SU-DHL-6 (cell line): ENCODE results near the gene FBXO24.
"Not testable (repeated sequence)": the region's sequence is repeated elsewhere in the genome, so short reads cannot be mapped to it uniquely, and the experiment has no call there.

Source experiments
- H2AFZ ChIP-seq: fragments of 200-600 bp; sonication (generic); 2 replicates; pipeline ENCODE4 v1.6.1; 2014; ENCODE audit warnings: low read depth, mild to moderate bottlenecking, moderate library complexity, mixed read lengths, antibody characterized with exemption, low read length; ENCODE audit not compliant: severe bottlenecking
- H3F3A ChIP-seq: fragments of 200-600 bp; shearing (Covaris generic); 2 replicates; pipeline ENCODE4 v1.6.0; 2016; ENCODE audit warnings: antibody characterized with exemption, mild to moderate bottlenecking; ENCODE audit not compliant: insufficient read depth
- H3K27ac ChIP-seq: fragments of 200-600 bp; sonication (generic); 2 replicates; pipeline ENCODE4 v1.5.1; 2016; ENCODE audit warnings: low read depth, mild to moderate bottlenecking, low read length, moderate library complexity, mixed read lengths
- H3K27me3 ChIP-seq: fragments of 200-600 bp; sonication (generic), shearing (Covaris generic); 2 replicates; pipeline ENCODE4 v1.6.0; 2014; ENCODE audit warnings: mild to moderate bottlenecking, low read length
- H3K36me3 ChIP-seq: fragments of 200-600 bp; sonication (generic); 2 replicates; pipeline ENCODE4 v1.6.1; 2014; ENCODE audit warnings: mild to moderate bottlenecking, low read length, mixed read lengths
- H3K4me2 ChIP-seq: fragments of 300-600, 200-600 bp; shearing (Covaris generic), sonication (generic); 2 replicates; pipeline ENCODE4 v1.6.0; 2014; ENCODE audit warnings: low read length, low read depth, mild to moderate bottlenecking; ENCODE audit not compliant: poor library complexity, severe bottlenecking
- H3K4me3 ChIP-seq: fragments of 200-600 bp; sonication (generic); 2 replicates; pipeline ENCODE4 v1.5.1; 2014; ENCODE audit warnings: antibody characterized with exemption, low read length, mild to moderate bottlenecking, mixed read lengths; ENCODE audit not compliant: insufficient read depth, poor library complexity, severe bottlenecking
- H3K79me2 ChIP-seq: fragments of 200-600 bp; sonication (generic); 2 replicates; pipeline ENCODE4 v1.6.1; 2014; ENCODE audit warnings: mild to moderate bottlenecking, low read length, moderate library complexity; ENCODE audit not compliant: insufficient read depth
- H3K9ac ChIP-seq: fragments of 200-600 bp; sonication (generic); 2 replicates; pipeline ENCODE4 v1.7.0; 2014; ENCODE audit warnings: mild to moderate bottlenecking, low read length
- H3K9me2 ChIP-seq: fragments of 200-600 bp; sonication (generic); replicated peaks from 2 replicates; pipeline ENCODE4 v1.6.1; 2014; ENCODE audit warnings: low read length; ENCODE audit not compliant: insufficient read depth
- H3K9me3 ChIP-seq: fragments of 200-600 bp; sonication (generic); 2 replicates; pipeline ENCODE4 v1.6.1; 2014; ENCODE audit warnings: low read length, mixed read lengths; ENCODE audit not compliant: insufficient read depth
- H4K20me1 ChIP-seq: fragments of 200-600 bp; sonication (generic); 2 replicates; pipeline ENCODE4 v1.6.1; 2014; ENCODE audit warnings: low read depth, mild to moderate bottlenecking, antibody characterized with exemption, low read length, moderate library complexity, mixed read lengths
- CTCF ChIP-seq: fragments of 200-600 bp; sonication (generic); IDR thresholded peaks from one replicate; pipeline ENCODE4 v1.5.1; 2017; ENCODE audit warnings: antibody characterized with exemption, mild to moderate bottlenecking, low read length, moderate library complexity; ENCODE audit not compliant: insufficient read depth, poor library complexity, severe bottlenecking
- EZH2phosphoT487 ChIP-seq: fragments of 200-600 bp; sonication (generic), shearing (Covaris generic); conservative IDR thresholded peaks from 2 replicates; pipeline ENCODE4 v1.6.1; 2018; ENCODE audit warnings: mild to moderate bottlenecking, antibody characterized with exemption, low read length, moderate library complexity, mixed read lengths

FBXO24 gene

GRCh38 chr7:100547872-100548271 lies 38.3 kb upstream of the FBXO24 start:
- Histone ChIP-seq H3K36me3 (no peaks in the 10 kb centered on the region), H3K4me2 (no peak overlapping the region), H3K9ac (no peak overlapping the region)

DNA sequence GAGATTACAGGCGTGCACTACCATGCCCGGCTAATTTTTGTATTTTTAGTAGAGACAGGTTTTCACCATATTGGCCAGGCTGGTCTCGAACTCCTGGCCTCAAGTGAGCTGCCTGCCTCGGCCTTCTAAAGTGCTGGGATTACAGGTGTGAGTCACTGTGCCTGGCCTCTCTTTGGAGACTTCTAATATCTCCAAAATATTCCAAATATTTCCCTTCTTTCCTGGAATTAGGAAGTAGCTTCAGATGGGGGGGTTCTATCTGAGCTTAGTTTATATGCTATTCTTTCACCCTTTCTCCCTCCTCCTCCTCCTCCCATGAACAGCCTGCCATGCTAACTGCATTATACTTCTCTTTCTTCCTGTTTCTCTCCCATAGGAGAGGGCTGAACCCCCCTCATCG lies 37.7 kb upstream of the FBXO24 start:
- H3K4me2 ChIP-seq, H3K36me3 ChIP-seq, H3K27me3 ChIP-seq, H3K9me3 ChIP-seq, H3K9me2 ChIP-seq, H3K27ac ChIP-seq, H3K4me3 ChIP-seq, H3K79me2 ChIP-seq, H3F3A ChIP-seq, H4K20me1 ChIP-seq, H3K9ac ChIP-seq, H2AFZ ChIP-seq: not testable (repeated sequence)

More at GRCh38 chr7:100547872-100548271, 38.3 kb upstream of the FBXO24 start:
- TF ChIP-seq CTCF (no peak), EZH2phosphoT487 (no peak)
- H2AFZ ChIP-seq = no peak overlapping the region
- no peaks in the 10 kb centered on the region for H3K9me3 ChIP-seq
- H3K79me2 ChIP-seq = no peaks in the 10 kb centered on the region
- H3F3A ChIP-seq = 0 out of 2 replicates have a peak, but pooled peaks cover 4% of the 10 kb centered on the region
- no peak overlapping the region for H3K27ac ChIP-seq
- no peak overlapping the region for H3K4me3 ChIP-seq
- no peaks in the 10 kb centered on the region for H4K20me1 ChIP-seq
- H3K27me3 ChIP-seq = no peaks in the 10 kb centered on the region
- no peaks in the 10 kb centered on the region for H3K9me2 ChIP-seq

GRCh38 chr7:100552532-100552931 lies 33.6 kb upstream of the FBXO24 start:
- TF ChIP-seq EZH2phosphoT487 = no peak
- TF ChIP-seq CTCF = no peak
- Histone ChIP-seq H3K4me3 (no peak overlapping the region), H3K27ac (no peak overlapping the region), H3K36me3 (no peaks in the 10 kb centered on the region), H4K20me1 (no peaks in the 10 kb centered on the region), H3K79me2 (no peaks in the 10 kb centered on the region), H3K9me3 (no peaks in the 10 kb centered on the region), H3K27me3 (no peaks in the 10 kb centered on the region), H3K4me2 (no peak overlapping the region), H3F3A (0 out of 2 replicates have a peak, but pooled peaks cover 4% of the 10 kb centered on the region), H3K9me2 (no peaks in the 10 kb centered on the region), H2AFZ (no peak overlapping the region), H3K9ac (no peak overlapping the region)

DNA sequence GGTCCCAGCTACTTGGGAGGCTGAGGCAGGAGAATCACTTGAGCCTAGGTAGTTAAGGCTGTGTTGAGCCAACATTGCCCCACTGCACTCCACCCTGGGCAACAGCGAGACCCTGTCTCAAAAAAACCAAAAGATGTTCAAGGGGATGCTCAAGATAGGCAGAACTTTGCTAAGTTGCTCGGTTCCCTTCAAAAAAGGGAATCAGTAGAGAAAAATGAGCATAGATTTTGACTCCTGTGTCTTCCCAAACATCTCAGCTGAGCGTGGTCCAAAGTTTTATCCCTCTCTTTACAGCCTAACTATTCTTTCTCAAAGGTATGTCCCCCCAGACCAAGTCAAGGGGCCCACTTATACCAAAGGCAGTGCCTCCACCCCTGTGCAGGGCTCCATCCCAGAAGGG lies 33.1 kb upstream of the FBXO24 start:
- H3F3A ChIP-seq = 0 out of 2 replicates have a peak, but pooled peaks cover 4% of the 10 kb centered on the region
- H3K79me2 ChIP-seq = no peaks in the 10 kb centered on the region
- H4K20me1 ChIP-seq = no peaks in the 10 kb centered on the region
- no peak overlapping the region for H3K9ac ChIP-seq
- H3K4me3 ChIP-seq = no peak overlapping the region
- no peak overlapping the region for H3K27ac ChIP-seq
- H3K9me2 ChIP-seq = no peaks in the 10 kb centered on the region
- no peak overlapping the region for H3K4me2 ChIP-seq
- no peaks in the 10 kb centered on the region for H3K27me3 ChIP-seq
- H2AFZ ChIP-seq = no peak overlapping the region
- no peaks in the 10 kb centered on the region for H3K36me3 ChIP-seq
- no peaks in the 10 kb centered on the region for H3K9me3 ChIP-seq
- TF ChIP-seq CTCF (no peak), EZH2phosphoT487 (no peak)
